IPS-18a (cell line): ENCODE measurements around the gene SLC66A2.

Source experiments
- H3K27ac ChIP-seq: one replicate; pipeline ENCODE4 v1.5.1; 2013; ENCODE audit warnings: low read length
- H3K27me3 ChIP-seq: one replicate; pipeline ENCODE4 v1.6.1; 2013; ENCODE audit warnings: mild to moderate bottlenecking, low read length; ENCODE audit not compliant: control insufficient read depth, insufficient read depth
- H3K36me3 ChIP-seq: one replicate; pipeline ENCODE4 v1.6.1; 2013; ENCODE audit warnings: low read depth, low read length; ENCODE audit not compliant: control insufficient read depth
- H3K4me1 ChIP-seq: one replicate; pipeline ENCODE4 v1.6.1; 2013; ENCODE audit warnings: low read depth, low read length; ENCODE audit not compliant: control insufficient read depth
- H3K4me3 ChIP-seq: one replicate; pipeline ENCODE4 v1.5.1; 2013; ENCODE audit warnings: low read length
- H3K9ac ChIP-seq: one replicate; pipeline ENCODE4 v1.6.1; 2013; ENCODE audit warnings: mild to moderate bottlenecking, low read length, moderate library complexity
- H3K9me3 ChIP-seq: one replicate; pipeline ENCODE4 v1.6.1; 2013; ENCODE audit warnings: low read depth, low read length; ENCODE audit not compliant: control insufficient read depth

Gene SLC66A2

DNA sequence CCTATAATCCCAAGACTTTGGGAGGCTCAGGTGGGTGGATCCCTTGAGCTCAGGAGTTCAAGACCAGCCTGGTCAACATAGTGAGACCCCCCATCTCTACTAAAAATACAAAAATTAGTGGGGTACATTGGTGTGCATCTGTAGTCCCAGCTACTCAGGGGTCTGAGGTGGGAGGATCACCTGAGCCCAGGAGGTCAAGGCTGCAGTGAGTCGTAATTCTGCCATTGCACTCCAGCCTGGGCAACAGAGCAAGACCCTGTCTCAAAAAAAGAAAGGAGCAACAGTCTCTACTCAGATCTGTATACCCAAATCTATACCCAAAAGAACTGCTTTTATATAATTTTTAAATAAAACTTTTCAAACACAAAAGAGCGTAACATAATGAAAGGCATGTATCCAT, 7.5 kb upstream of the SLC66A2 start:
- no peak overlapping the region for H3K4me3 ChIP-seq
- no peak overlapping the region for H3K9ac ChIP-seq
- peaks cover 89% of the 10 kb centered on the region for H3K27me3 ChIP-seq
- H3K9me3 ChIP-seq: no peaks in the 10 kb centered on the region
- peaks cover 14% of the 10 kb centered on the region for H3K4me1 ChIP-seq
- H3K27ac ChIP-seq: no peak overlapping the region
- H3K36me3 ChIP-seq: no peaks in the 10 kb centered on the region

DNA sequence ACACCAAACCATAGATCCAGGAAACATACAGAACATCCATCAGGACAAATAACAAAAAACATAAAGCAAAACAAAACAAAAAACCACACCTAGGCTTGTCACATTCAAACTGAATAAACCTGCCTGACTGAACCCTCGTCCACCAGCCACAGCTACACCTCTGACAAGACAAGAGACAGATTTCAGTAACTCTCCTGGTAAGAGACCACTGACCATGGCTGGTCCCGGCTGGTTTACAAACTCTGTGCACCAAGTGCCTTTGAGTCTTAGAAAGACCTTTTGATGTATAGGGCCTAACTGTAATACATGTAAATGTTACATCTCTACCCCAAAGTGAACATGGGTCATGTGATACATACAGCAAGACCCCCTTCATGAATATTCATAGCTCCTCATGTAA, 4.8 kb upstream of the SLC66A2 start:
- no peak overlapping the region for H3K4me3 ChIP-seq
- H3K4me1 ChIP-seq: peaks cover 17% of the 10 kb centered on the region
- H3K9me3 ChIP-seq: no peaks in the 10 kb centered on the region
- peaks cover 85% of the 10 kb centered on the region for H3K27me3 ChIP-seq
- H3K9ac ChIP-seq: no peak overlapping the region
- no peak overlapping the region for H3K27ac ChIP-seq
- no peaks in the 10 kb centered on the region for H3K36me3 ChIP-seq

DNA sequence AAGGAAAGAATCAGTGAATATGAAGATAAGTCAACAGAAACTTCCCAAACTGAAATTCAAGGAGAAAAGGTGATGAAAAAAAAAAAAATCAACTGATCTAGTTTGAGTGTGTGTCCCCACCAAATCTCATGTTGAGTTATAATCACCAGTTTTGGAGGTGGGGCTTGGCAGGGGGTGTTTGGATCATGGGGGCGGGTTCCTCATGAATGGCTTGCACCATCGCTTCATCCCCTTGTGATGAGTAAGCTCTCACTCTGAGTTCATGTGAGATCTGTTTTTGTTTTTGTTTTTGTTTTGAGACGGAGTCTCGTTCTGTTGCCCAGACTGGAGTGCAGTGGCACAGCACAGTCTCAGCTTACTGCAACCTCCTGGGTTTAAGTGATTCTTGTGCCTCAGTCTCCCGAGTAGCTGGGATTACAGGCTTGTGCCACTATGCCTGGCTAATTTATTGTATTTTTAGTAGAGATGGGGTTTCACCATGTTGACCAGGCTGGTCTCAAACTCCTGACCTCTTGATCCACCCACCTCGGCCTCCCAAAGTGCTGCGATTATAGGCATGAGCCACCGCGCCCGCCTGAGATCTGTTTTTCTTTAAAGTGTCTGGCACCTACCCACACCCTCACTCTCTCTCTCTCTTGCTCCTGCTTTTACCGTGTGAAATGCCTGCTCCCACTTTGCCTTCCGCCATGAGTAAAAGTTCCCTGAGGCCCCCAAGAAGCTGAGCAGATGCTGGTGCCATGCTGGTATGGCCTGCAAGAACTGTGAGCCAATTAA, 4.0 kb upstream of the SLC66A2 start:
- peaks cover 17% of the 10 kb centered on the region for H3K4me1 ChIP-seq
- no peaks in the 10 kb centered on the region for H3K36me3 ChIP-seq
- H3K9ac ChIP-seq: no peak overlapping the region
- H3K9me3 ChIP-seq: no peaks in the 10 kb centered on the region
- H3K4me3 ChIP-seq: no peak overlapping the region
- H3K27ac ChIP-seq: no peak overlapping the region
- H3K27me3 ChIP-seq: peaks cover 82% of the 10 kb centered on the region

DNA sequence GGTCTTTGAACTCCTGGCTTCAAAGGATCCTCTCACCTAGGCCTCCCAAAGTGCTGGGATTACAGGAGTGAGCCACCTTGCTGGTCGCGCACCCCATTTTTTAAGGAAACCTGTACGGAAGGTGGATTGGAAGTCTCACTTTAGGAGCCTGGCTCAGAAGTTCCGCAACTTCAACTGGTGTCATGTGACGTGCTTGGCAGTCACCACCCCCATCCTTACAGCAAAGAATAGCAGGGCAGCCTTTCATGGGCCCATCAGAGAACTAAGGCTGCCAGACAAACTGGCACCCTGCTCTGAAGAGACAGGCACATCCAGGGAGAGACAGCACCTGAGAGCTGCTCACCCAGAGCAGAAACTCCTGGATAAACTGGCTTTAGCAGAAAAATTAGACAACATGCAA, 3.3 kb upstream of the SLC66A2 start:
- H3K4me3 ChIP-seq: no peak overlapping the region
- no peaks in the 10 kb centered on the region for H3K9me3 ChIP-seq
- peaks cover 15% of the 10 kb centered on the region for H3K4me1 ChIP-seq
- no peak overlapping the region for H3K9ac ChIP-seq
- H3K27ac ChIP-seq: no peak overlapping the region
- H3K36me3 ChIP-seq: no peaks in the 10 kb centered on the region
- peaks cover 82% of the 10 kb centered on the region for H3K27me3 ChIP-seq

DNA sequence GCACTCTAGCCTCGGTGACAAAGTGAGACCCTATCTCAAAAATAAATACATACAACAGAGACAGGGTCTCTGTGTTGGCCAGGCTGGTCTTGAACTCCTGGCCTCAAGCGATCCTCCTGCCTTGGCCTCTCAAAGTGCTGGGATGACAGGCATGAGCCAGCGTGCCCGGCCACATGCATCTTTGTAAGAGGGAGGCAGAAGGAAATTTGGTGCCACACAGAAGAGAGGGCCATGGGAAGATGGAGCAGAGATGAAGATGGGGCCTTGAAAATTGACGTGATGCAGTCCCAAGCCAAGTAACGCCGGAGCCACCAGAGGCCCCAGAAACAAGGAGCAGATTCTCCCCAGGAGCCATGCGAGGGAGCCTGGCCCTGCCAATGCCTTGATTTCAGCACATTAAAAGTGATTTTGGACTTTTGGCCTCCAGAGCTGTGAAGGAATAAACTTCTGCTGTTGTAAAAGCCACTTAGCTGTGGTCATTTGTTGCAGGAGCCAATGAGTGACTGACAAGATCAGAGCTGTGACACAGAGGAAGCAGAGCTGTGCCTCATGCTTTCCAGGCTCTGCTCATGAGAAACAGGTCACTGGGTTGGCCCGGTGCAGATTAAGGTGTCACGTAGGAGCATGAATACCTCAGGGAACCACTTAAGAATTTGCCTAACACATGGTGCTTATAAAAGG, 2.7 kb upstream of the SLC66A2 start:
- H3K27ac ChIP-seq: no peak overlapping the region
- no peaks in the 10 kb centered on the region for H3K9me3 ChIP-seq
- no peak overlapping the region for H3K9ac ChIP-seq
- H3K4me3 ChIP-seq: no peak overlapping the region
- peaks cover 80% of the 10 kb centered on the region for H3K27me3 ChIP-seq
- H3K4me1 ChIP-seq: peaks cover 10% of the 10 kb centered on the region
- H3K36me3 ChIP-seq: no peaks in the 10 kb centered on the region

DNA sequence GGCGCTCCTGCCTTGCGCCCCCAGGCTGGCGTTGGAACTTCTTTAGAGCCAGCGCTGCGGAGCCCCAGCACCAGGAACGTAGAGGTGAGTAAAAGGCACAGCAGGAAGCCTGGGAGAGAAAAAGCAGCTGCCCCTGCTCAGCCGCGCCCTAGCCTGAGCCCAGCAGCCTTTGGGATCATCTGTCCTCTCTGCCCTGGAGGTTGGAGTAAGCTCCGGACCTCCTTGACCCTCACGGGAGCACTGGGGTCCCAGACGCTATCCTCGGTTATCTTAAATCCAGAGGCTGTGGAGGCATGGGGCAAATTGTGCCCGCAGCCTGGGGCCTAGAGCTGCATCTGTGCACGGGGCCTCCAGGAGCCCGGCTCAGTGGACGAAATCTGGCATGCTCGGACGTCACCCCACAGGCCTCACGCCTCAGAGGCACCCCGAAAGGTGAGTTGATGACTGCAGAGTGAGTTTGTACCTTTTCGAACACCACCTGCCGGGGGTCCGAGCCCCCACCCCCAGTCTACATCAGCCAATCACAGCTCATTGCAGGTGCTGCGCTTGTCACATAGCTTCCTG, 1.6 kb upstream of the SLC66A2 start:
- Histone ChIP-seq H3K4me1 (peaks cover 6% of the 10 kb centered on the region), H3K4me3 (peak overlapping the region; percentile 56), H3K27me3 (peaks cover 71% of the 10 kb centered on the region), H3K9me3 (no peaks in the 10 kb centered on the region), H3K36me3 (no peaks in the 10 kb centered on the region), H3K27ac (no peak overlapping the region), H3K9ac (no peak overlapping the region)

DNA sequence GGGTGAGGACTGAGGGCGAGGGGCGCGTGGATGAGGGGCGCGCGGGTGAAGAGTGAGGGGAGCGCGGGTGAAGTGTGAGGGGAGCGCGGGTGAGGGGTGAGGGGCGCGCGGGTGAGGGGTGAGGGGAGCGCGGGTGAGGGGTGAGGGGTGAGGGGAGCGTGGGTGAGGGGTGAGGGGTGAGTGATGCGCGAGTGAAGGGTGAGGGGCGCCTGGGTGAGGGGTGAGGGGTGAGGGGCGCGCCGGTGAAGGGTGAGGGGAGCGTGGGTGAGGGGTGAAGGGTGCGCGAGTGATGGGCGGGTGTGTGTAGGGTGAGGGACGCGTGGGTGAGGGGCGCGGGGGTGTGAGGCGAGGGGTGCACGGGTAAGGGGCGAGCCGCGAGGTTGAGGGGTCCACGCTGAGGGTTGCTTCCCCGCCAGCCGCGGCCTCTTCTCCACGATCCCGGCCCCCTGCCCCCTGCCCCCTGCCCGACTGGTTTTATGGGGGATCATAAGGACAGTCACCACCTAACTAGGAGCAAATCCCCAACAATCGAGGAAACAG, 1.1 kb upstream of the SLC66A2 start:
- Histone ChIP-seq H3K4me1 (peaks cover 6% of the 10 kb centered on the region), H3K9me3 (no peaks in the 10 kb centered on the region), H3K36me3 (no peaks in the 10 kb centered on the region), H3K4me3 (peak overlapping the region; percentile 56), H3K9ac (no peak overlapping the region), H3K27ac (no peak overlapping the region), H3K27me3 (peaks cover 71% of the 10 kb centered on the region)

DNA sequence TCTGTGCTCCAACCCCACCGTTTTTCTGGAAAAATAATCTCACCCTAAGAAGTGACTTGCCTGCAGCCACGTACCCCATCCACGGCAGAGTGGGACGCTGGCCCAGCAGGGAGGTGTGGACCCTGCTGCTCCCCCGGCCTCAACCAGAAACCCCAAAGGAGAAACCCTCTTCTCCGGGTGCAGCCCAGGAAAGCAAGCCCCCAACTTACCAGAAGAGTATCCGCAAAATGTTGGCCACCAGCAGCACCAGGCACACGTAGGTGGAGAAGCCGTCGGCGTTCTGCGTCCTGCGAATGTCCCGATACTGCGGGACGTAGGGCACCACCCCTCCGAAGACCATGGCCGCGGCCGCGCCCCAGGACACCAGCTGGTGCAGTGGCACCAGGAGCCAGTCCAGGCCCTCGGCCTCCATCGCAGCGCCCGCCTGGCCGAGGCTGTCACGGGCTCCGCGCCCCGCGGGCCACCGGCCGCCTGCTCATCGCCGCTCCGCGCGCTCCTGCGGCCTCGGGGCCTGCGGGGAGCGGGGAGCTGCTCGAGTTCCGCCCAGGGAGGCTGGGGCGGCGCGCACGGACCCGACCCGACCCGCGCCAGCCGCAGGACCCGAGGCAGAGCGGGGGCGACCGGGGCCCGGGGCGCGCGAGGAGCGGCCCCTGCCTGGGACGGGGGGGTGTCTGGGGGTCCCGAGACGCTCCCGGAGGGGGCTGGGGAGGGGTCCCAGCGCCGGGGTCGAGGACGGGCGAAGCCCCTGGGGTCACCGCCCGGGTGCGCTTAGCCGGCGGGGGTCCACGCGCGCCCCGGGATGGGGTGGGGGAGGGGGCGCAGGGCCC, 725 bp downstream of the SLC66A2 start:
- Histone ChIP-seq H3K27ac (no peak overlapping the region), H3K27me3 (peaks cover 57% of the 10 kb centered on the region), H3K4me1 (peaks cover 6% of the 10 kb centered on the region), H3K4me3 (peak overlapping the region; percentile 56), H3K9ac (no peak overlapping the region), H3K9me3 (no peaks in the 10 kb centered on the region), H3K36me3 (no peaks in the 10 kb centered on the region)

DNA sequence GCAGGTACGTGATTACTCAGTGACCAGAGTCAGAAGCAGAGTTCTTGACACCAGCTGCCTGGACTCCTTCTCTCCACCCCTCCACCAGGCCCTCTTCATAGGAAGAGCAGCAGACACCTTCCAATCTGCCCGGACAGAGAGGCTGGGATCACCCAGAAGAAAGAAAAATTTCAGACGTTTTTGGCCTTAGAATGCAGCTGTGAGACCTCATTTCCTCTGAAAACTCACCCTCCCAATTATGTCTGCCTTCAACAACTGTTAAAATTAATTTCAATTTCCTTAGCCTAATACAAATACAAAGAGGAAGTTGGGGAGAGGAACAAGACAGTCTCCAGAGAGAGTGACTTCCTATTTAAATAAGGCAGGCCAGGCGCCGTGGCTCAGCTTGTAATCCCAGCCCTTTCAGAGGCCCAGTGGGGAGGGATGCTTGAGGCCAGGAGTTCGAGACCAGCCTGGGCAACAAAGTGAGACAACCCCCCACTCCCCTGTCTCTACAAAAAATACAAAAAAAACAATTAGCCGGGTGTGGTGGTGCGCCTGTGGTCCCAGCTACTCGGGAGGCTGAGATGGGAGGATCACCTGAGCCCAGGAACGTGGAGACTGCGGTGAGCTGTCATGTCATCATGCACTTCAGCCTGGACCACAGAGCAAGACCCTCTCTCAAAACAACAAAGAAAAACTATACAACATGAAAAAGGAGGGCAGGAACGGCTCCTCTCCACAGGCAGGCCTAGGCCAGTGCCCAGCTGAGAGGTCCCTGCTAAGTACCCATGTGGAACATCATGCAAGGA, 1.6 kb downstream of the SLC66A2 start:
- no peak overlapping the region for H3K27ac ChIP-seq
- H3K4me3 ChIP-seq: no peak overlapping the region
- no peaks in the 10 kb centered on the region for H3K9me3 ChIP-seq
- H3K9ac ChIP-seq: no peak overlapping the region
- H3K36me3 ChIP-seq: no peaks in the 10 kb centered on the region
- peaks cover 5% of the 10 kb centered on the region for H3K4me1 ChIP-seq
- H3K27me3 ChIP-seq: peaks cover 49% of the 10 kb centered on the region

DNA sequence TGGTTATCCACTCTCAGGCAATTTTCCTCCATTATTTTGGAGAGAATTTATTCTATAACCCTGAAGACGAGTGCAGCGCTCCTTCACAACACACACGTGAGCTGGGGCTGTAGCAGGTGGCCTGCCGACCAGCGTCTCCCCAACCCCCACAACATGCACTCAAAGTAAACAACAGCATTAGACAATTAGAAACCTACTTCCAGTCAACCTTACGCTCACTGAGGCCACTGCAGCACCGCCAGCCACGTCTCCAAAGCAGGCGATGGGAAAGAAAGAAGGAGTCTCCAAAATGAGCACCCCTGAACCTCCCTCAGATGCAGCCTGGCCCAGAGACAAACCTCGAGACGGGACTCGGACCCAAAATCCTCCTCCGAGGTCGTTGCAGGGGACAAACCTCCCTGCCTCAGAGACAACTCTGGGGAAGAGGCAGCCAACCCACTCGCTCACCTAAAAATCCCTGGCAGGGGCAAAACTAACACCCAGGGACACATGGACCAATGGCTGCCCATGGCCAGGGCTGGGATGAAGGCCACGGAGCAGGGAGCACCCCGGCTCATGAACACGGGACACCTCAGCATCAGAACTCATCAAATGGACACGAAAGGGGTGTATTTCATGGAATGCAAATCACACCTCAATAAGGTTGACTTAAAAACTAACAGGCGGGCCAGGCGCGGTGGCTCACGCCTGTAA, 2.6 kb downstream of the SLC66A2 start:
- Histone ChIP-seq H3K4me3 (no peak overlapping the region), H3K27me3 (peaks cover 39% of the 10 kb centered on the region), H3K4me1 (peaks cover 3% of the 10 kb centered on the region), H3K36me3 (no peaks in the 10 kb centered on the region), H3K27ac (no peak overlapping the region), H3K9ac (no peak overlapping the region), H3K9me3 (no peaks in the 10 kb centered on the region)
